DOHH2 (cell line): Measurements from ENCODE around the gene ZNF442.
"Not testable (repeated sequence)": the region's sequence is repeated elsewhere in the genome, so short reads cannot be mapped to it uniquely, and the experiment has no call there.

Experiments used
- H3F3A ChIP-seq: fragments of 200-600 bp; sonication (generic), shearing (Covaris generic); 2 replicates; pipeline ENCODE4 v1.6.0; 2016; ENCODE audit warnings: antibody characterized with exemption, mild to moderate bottlenecking; ENCODE audit not compliant: control insufficient read depth, insufficient read depth
- H3K27ac ChIP-seq: fragments of 200-600 bp; sonication (generic); 2 replicates; pipeline ENCODE4 v1.5.1; 2014; ENCODE audit warnings: low read depth, mild to moderate bottlenecking, low read length, moderate library complexity
- H3K27me3 ChIP-seq: fragments of 200-600 bp; sonication (generic); 2 replicates; pipeline ENCODE4 v1.6.1; 2014; ENCODE audit warnings: mild to moderate bottlenecking, low read length, mixed read lengths; ENCODE audit not compliant: control insufficient read depth
- H3K36me3 ChIP-seq: fragments of 200-600 bp; sonication (generic); 2 replicates; pipeline ENCODE4 v1.6.1; 2014; ENCODE audit warnings: mild to moderate bottlenecking, low read length, moderate library complexity, mixed read lengths; ENCODE audit not compliant: control insufficient read depth
- H3K4me1 ChIP-seq: fragments of 200-600 bp; sonication (generic); 2 replicates; pipeline ENCODE4 v1.6.1; 2014; ENCODE audit warnings: mild to moderate bottlenecking, low read length, mixed read lengths; ENCODE audit not compliant: control insufficient read depth
- H3K4me2 ChIP-seq: fragments of 200-600 bp; sonication (generic); 2 replicates; pipeline ENCODE4 v1.6.0; 2014; ENCODE audit warnings: mild to moderate bottlenecking, low read length, moderate library complexity
- H3K4me3 ChIP-seq: fragments of 200-600 bp; sonication (generic); 2 replicates; pipeline ENCODE4 v1.5.1; 2014; ENCODE audit warnings: mild to moderate bottlenecking, low read length, mixed read lengths
- H3K79me2 ChIP-seq: fragments of 200-600 bp; sonication (generic); 2 replicates; pipeline ENCODE4 v1.6.1; 2014; ENCODE audit warnings: mild to moderate bottlenecking, low read length, mixed read lengths; ENCODE audit not compliant: control insufficient read depth
- H3K9me2 ChIP-seq: fragments of 200-600 bp; sonication (generic); replicated peaks from 2 replicates; pipeline ENCODE4 v1.6.1; 2014; ENCODE audit warnings: mild to moderate bottlenecking, low read length, mixed read lengths; ENCODE audit not compliant: control insufficient read depth
- H3K9me3 ChIP-seq: fragments of 200-600 bp; sonication (generic); 2 replicates; pipeline ENCODE4 v1.6.1; 2014; ENCODE audit warnings: antibody characterized with exemption, low read length, mixed read lengths; ENCODE audit not compliant: control insufficient read depth, insufficient read depth
- H4K20me1 ChIP-seq: fragments of 200-600 bp; sonication (generic); 2 replicates; pipeline ENCODE4 v1.6.0; 2014; ENCODE audit warnings: low read depth, mild to moderate bottlenecking, antibody characterized with exemption, low read length, moderate library complexity; ENCODE audit not compliant: control insufficient read depth, insufficient read depth
- EZH2phosphoT487 ChIP-seq: fragments of 200-600 bp; sonication (generic); IDR thresholded peaks from 2 replicates; pipeline ENCODE4 v1.6.1; 2017; ENCODE audit warnings: borderline replicate concordance, mild to moderate bottlenecking, antibody characterized with exemption, low read length, moderate library complexity, mixed read lengths
- TF ChIP-seq, protein P1 (sequence below): fragments of 200-600 bp; sonication (generic); IDR thresholded peaks from one replicate; pipeline ENCODE4 v1.5.1; 2014; ENCODE audit warnings: antibody characterized with exemption, mild to moderate bottlenecking, low read depth, low read length; ENCODE audit not compliant: poor library complexity, severe bottlenecking

Gene ZNF442

DNA sequence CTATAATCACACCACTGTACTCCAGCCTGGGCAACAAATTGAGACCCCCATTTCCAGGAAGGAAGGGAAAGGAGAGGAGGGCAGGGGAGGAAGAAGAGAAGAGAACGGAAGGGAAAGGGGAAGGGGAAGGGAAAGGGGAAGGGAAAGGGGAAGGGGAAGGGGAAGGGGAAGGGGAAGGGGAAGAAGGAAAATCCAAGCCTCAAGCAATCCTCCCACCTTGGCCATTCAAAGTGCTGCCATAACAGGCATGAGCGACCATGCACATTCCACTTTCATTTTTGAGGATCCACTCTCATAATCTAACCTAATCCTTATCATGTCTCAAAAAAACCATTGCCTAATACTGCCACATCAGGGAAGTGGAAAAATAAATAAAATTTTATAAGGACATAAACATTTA is 20.9 kb upstream of the ZNF442 start:
- peaks cover 16% of the 10 kb centered on the region for H3K36me3 ChIP-seq

DNA sequence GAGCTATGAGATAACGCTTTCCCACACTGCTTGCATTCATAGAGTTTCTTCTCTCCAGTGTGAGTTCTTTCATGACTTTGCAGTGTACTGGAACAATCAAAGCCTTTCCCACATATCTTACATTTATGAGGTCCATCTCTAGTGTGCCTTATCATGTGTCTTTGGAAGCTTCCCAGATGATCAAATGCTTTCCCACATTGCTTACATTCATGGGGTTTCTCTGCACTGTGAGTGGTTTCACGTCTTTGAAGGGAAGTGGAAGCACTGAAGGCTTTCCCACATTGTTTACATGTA is 14.9 kb upstream of the ZNF442 start:
- H4K20me1 ChIP-seq = no peaks in the 10 kb centered on the region
- H3K4me2 ChIP-seq = no peak overlapping the region
- no peaks in the 10 kb centered on the region for H3K9me2 ChIP-seq
- no peak overlapping the region for H3K4me3 ChIP-seq
- H3K79me2 ChIP-seq = no peaks in the 10 kb centered on the region
- TF ChIP-seq, protein P1, sequence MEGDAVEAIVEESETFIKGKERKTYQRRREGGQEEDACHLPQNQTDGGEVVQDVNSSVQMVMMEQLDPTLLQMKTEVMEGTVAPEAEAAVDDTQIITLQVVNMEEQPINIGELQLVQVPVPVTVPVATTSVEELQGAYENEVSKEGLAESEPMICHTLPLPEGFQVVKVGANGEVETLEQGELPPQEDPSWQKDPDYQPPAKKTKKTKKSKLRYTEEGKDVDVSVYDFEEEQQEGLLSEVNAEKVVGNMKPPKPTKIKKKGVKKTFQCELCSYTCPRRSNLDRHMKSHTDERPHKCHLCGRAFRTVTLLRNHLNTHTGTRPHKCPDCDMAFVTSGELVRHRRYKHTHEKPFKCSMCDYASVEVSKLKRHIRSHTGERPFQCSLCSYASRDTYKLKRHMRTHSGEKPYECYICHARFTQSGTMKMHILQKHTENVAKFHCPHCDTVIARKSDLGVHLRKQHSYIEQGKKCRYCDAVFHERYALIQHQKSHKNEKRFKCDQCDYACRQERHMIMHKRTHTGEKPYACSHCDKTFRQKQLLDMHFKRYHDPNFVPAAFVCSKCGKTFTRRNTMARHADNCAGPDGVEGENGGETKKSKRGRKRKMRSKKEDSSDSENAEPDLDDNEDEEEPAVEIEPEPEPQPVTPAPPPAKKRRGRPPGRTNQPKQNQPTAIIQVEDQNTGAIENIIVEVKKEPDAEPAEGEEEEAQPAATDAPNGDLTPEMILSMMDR = no peak
- TF ChIP-seq EZH2phosphoT487 = no peak
- H3F3A ChIP-seq = no peaks in the 10 kb centered on the region
- H3K9me3 ChIP-seq = peaks cover 24% of the 10 kb centered on the region
- H3K36me3 ChIP-seq = peaks cover 12% of the 10 kb centered on the region; the same call in 1 of the 2 replicates
- no peaks in the 10 kb centered on the region for H3K4me1 ChIP-seq
- no peak overlapping the region for H3K27ac ChIP-seq
- H3K27me3 ChIP-seq = no peaks in the 10 kb centered on the region

More for the DNA sequence above, 20.9 kb upstream of the ZNF442 start:
- H3K27ac ChIP-seq, H3K4me1 ChIP-seq, H3K4me3 ChIP-seq, H3K27me3 ChIP-seq, H3K79me2 ChIP-seq, H3F3A ChIP-seq, H3K9me2 ChIP-seq, H3K4me2 ChIP-seq, H4K20me1 ChIP-seq: not testable (repeated sequence)
- peaks cover 11% of the 10 kb centered on the region; the same call in 1 of the 2 replicates for H3K9me3 ChIP-seq

DNA sequence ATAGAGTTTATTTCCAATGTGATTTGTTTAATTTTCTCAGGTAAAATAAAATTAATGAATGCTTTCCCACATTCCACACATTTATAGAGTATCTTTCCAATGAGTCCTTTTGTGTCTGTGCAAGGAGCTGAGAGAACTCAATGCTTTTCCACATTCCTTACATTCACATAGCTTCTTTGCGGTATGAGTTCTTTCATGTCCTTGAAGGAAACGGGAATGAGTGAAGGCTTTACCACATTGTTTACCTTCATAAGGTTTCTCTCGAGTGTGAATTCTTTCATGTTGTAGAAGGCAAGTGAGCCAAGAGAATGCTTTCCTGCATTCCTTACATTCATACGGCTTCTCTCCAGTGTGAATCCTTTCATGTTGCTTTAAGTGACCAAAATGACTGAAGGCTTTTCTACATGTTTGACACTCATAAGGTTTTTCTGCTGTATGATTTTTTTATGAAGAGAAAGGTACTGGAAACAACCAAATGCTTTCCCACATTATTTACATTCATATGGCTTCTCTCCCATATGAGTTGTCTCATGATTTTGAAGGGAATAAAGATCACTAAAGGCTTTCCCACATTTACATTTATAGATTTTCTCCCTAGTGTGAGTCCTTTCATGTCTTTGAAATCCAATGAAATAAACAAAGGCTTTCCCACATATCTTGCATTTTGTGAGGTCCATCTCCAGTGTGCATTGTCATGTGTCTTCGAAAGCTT is 14.4 kb upstream of the ZNF442 start:
- TF ChIP-seq, protein P1 = no peak
- TF ChIP-seq EZH2phosphoT487 = no peak
- Histone ChIP-seq H3K36me3 (peaks cover 12% of the 10 kb centered on the region; the same call in 1 of the 2 replicates), H3K27me3 (no peaks in the 10 kb centered on the region), H3K4me2 (no peak overlapping the region), H3K79me2 (no peaks in the 10 kb centered on the region), H3K4me3 (no peak overlapping the region), H3K9me2 (no peaks in the 10 kb centered on the region), H3K4me1 (no peaks in the 10 kb centered on the region), H3K9me3 (peaks cover 24% of the 10 kb centered on the region), H3K27ac (no peak overlapping the region), H4K20me1 (no peaks in the 10 kb centered on the region), H3F3A (no peaks in the 10 kb centered on the region)

DNA sequence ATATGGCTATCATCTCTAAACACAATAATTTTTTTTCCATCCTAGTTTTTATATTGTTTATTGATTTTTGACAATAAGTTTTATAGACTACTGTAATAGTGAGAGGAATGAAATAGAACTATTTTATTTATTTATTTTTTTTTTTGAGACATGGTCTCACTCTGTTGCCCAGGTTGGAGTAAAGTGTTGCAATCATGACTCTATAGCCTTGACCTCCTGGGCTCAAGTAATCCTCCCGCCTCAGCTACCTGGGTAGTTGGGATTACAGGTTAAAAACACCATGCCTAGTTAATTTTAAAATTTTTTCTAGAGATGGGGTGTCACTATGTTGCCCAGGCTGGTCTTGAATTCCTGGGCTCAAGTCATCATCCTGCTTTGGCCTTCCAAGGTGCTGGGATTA is 8.5 kb upstream of the ZNF442 start:
- Histone ChIP-seq H3K27me3 (no peaks in the 10 kb centered on the region), H3K36me3 (no peaks in the 10 kb centered on the region), H3K9me3 (peaks cover 12% of the 10 kb centered on the region; the same call in 1 of the 2 replicates), H3K9me2 (no peaks in the 10 kb centered on the region), H4K20me1 (no peaks in the 10 kb centered on the region), H3K79me2 (no peaks in the 10 kb centered on the region), H3F3A (no peaks in the 10 kb centered on the region), H3K4me1 (no peaks in the 10 kb centered on the region), H3K27ac (no peak overlapping the region), H3K4me2 (no peak overlapping the region), H3K4me3 (no peak overlapping the region)
- TF ChIP-seq, protein P1 = no peak
- TF ChIP-seq EZH2phosphoT487 = no peak
